ENCODE results near the gene CYP2W1. TPM values are rescaled to one million over a fixed set of nuclear protein-coding genes. Genes with fewer than 3 reads are reported as not detected.
"Not testable (repeated sequence)": the region's sequence is repeated elsewhere in the genome, so short reads cannot be mapped to it uniquely, and the experiment has no call there.

CYP2W1 gene
- total RNA-seq, 2 donors from 2014 or later = 1.2 to 3.6 TPM

GRCh38 chr7:990933-991728 is 8.2 kb downstream of the CYP2W1 start:
- no peak for DNase-seq
- intact Hi-C loops (cut with DNase I, micrococcal nuclease) = loop anchor here in 1 of 2 donors (5.0 kb wide), 1 partner anchor 76 kb away; no protein-coding TSS in a partner anchor
- ATAC-seq = no peak

DNA sequence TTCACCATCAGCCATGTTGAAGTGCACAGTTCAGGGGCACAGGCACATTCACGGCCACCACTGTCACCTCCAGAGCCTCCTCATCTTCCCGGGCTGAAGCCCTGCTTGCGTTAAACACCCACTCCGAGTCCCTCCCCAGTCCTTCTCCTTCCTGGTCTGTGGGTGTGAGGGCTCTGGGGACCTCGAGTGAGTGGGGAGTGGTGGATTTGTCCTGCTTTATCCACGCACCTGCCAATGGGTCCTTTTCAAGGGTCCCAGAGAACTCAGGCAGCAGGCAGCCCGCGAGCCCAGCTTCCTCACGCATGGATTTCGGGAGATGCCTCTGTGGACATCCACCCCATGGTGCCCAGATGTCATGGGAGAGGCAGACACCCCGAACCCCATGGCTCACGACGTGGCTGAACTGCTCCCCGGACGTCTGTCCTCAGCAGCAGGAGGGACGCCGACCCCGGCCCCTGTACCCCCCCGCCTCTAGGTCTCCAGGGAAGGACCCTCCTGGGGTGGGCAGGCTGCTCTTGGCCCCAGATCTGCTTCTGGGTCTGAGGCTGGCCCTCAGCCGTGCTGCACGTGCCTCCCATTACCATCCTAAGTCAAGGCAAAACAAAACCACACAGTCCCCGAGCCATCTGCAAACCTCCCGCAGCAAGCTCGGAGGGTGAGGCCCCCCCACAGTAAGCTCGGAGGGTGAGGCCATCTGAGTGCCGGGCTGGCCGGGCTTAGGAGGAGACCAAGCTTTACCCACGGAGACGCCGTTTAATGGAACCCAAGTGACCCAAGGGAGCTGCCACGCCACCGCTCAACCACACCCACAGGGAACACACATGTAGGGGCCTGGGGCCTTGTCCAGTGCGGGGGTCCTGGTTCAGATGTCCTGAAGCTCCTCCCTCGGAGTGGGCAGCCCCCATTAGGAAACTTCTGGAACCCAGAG is 9.0 kb downstream of the CYP2W1 start:
- ATAC-seq (no peak), DNase-seq (no peak)
- intact Hi-C loops (cut with DNase I, micrococcal nuclease) = loop anchor here in 1 of 2 donors (5.0 kb wide), 1 partner anchor 75 kb away; no protein-coding TSS in a partner anchor

- ATAC-seq (peak; percentile 84), DNase-seq (peak; percentile 96)
- intact Hi-C loops (cut with DNase I, micrococcal nuclease) = loop anchor here in 1 of 2 donors (5.0 kb wide), 1 partner anchor 74 kb away; no protein-coding TSS in a partner anchor
Measured at GRCh38 chr7:992709-993607, 10.0 kb downstream of the CYP2W1 start.

GRCh38 chr7:994592-995308 is 11.8 kb downstream of the CYP2W1 start:
- ATAC-seq (no peak), DNase-seq (no peak)
- intact Hi-C loops (cut with DNase I, micrococcal nuclease) = loop anchor here (5.0 kb wide), 2 partner anchors 68 to 73 kb away; no protein-coding TSS in a partner anchor

DNA sequence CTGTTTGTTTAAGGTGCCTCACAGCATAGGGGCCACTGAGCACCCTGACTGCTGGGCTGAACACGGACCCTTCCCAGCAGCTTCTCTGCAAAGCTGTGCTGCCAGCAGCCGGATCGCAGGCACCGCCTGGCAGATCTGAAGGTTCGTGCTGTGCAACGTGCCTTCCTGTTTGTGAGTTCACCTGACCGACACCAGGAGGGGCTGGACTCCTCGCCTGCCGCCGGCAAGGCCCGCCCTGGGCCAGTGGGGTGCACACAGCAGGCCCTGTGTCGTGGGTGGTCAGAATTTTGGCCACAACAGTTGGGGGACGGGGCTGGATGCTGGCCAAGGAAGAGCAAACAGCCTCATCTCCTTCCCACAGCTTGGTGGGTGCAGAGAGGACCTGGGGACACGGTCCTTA is 12.6 kb downstream of the CYP2W1 start:
- ATAC-seq (no peak), DNase-seq (no peak)
- intact Hi-C loops (cut with DNase I, micrococcal nuclease) = loop anchor here in 1 of 2 donors (5.0 kb wide), 1 partner anchor 67 kb away; no protein-coding TSS in a partner anchor

DNA sequence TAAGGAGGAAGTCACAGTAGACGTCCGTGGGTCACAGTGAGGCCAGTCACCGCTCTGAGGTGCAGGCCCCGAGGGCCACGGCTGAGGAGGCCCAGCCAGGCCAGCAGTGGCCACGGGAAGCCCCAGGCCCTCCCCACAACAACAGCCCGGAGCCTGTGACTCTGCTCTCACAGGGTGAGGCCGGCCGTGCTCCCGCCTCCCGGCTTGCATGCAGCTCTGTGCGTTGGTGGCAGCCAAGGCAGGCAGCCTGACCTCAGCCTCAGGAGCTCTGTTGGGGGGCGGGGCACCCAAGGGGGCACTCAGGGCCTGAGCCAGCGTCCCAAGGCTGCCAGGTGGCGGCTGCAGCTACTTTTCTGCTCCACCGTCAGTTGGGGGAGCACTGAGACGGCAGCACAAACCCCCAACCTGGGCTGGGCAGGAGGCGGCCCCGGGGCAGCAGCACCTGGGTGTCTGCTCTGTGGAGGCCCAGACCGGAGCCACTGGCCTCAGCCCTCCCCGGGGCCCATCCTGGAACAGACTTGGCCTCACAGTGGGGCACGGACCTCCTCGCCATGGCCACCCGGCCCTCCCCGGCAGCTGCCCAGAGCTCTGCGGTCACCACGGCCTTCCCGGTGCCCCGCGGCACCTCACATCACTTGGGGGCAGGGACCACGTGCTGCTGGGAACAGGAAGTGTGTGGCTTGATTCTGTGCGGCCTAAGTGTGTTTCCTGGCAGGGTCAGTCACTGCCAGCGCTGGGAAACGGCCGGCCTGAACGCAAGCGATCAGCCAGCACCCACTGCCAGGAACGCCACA is 13.3 kb downstream of the CYP2W1 start:
- intact Hi-C loops (cut with DNase I, micrococcal nuclease) = loop anchor here in 1 of 2 donors (5.0 kb wide), 1 partner anchor 66 kb away; no protein-coding TSS in a partner anchor
- no peak for DNase-seq
- no peak for ATAC-seq

- ATAC-seq (peak; percentile 73), DNase-seq (peak; percentile 69 to 77)
- intact Hi-C loops (cut with DNase I, micrococcal nuclease) = loop anchor here in 1 of 2 donors (5.0 kb wide), 1 partner anchor 65 kb away; no protein-coding TSS in a partner anchor
Measured at GRCh38 chr7:997404-998395, 14.7 kb downstream of the CYP2W1 start.

DNA sequence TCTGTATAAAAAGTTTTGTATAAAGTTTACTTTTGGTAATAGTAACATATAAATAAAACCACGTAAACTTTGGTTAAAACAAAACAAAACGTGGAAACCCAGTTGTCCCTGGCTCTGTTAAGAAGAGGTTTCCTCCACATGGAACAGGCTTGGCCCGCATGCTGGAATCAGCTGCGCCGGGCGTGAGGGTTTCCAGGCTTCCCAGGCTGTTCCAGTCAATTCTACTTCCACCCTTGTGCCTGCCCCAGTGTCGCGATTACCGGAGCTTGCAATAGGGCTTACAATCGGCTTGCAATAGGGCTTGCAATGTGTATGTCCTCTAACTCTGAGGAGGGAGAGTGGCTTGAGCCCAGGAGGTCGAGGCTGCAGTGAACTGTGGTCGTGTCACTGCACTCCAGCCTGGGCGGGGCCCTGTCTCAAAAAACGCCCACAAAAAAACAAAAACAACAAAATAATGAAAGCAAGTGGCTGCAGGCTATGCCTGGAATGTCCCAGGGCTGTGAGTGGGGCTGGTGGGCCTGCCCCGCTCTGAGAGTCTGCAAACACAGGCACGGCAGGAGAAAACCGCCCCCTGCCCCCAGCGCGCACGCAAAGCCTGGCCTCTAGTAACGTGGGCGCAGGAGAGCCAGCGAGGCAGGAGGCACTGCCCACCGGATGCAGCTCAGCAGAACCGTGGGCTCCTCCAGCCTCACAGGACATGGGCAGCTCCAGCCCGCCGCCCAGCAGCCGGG is 16.3 kb downstream of the CYP2W1 start:
- DNase-seq (no peak), ATAC-seq (no peak)
- intact Hi-C loops (cut with DNase I, micrococcal nuclease) = loop anchor here in 1 of 2 donors (5.0 kb wide), 1 partner anchor 63 kb away; no protein-coding TSS in a partner anchor

DNA sequence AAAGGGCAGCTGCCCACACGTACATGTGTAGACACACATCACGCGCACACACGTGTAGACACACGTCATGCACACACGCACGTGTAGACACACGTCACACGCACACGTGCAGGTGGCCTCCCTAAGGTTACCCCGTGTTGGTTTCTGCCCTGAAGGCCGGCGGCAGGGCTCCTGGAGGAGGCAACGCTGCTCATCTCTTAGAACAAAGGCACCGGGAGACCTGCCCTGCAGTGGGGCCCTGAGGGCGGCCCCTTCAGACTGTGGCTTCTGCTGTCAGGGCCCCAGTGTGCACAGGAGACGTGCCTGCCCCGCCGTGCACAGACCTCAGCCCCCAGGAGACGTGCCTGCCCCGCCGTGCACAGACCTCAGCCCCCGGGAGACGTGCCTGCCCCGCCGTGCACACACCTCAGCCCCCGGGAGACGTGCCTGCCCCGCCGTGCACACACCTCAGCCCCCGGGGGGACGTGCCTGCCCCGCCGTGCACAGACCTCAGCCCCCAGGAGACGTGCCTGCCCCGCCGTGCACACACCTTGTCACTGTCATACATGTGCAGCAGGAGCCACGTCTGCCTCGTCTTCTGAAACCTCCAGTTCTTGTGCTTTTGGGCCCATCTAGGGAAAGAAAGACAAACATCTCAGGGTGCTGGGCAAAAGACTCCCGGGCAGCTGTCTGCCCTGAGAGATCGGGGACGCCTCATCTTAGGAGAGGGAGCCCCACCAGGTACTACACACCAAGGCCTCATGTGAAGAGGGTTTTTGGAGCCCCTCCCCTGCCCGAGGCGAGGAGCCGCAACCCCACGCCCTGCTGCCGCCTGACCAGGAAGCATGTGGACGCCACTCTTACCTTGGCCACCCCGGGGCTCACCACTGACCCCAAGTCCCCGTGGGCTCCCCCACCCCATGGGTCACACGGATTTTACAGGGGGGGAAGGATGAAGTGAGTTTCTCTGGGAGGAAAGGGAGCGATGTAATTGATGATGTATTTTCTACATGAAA is 17.3 kb downstream of the CYP2W1 start:
- intact Hi-C loops (cut with DNase I, micrococcal nuclease) = loop anchor here in 1 of 2 donors (5.0 kb wide), 1 partner anchor 62 kb away; no protein-coding TSS in a partner anchor
- DNase-seq (no peak), ATAC-seq (no peak)

GRCh38 chr7:1001069-1001770 is 18.2 kb downstream of the CYP2W1 start:
- ATAC-seq; DNase-seq; intact Hi-C loops (cut with DNase I, micrococcal nuclease): not testable (repeated sequence)

GRCh38 chr7:1002026-1002425 is 19.0 kb downstream of the CYP2W1 start:
- DNase-seq; ATAC-seq; intact Hi-C loops (cut with DNase I, micrococcal nuclease): not testable (repeated sequence)

DNA sequence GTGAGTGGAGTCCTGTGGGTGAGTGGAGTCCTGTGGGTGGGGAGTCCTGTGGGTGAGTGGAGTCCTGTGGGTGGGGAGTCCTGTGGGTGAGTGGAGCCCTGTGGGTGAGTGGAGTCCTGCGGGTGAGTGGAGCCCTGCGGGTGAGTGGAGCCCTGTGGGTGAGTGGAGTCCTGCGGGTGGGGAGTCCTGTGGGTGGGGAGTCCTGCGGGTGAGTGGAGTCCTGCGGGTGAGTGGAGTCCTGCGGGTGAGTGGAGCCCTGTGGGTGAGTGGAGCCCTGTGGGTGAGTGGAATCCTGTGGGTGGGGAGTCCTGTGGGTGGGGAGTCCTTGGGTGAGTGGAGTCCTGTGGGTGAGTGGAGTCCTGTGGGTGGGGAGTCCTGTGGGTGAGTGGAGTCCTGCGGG is 19.5 kb downstream of the CYP2W1 start:
- ATAC-seq; intact Hi-C loops (cut with DNase I, micrococcal nuclease): not testable (repeated sequence)

More for the DNA sequence above, 19.5 kb downstream of the CYP2W1 start:
- DNase-seq = not testable (repeated sequence)

Data from left colon (tissue), 2 donors.